Activated CD4-positive, alpha-beta T cell treated with anti-CD3 and anti-CD28 coated beads, Interleukin-2, amount 50 U/mL, for 48 hours (primary cell): ENCODE results near the gene F7.

Experiments used
- DNase-seq, 2 experiments: peaks; one replicate each; pipeline ENCODE4 v3.0.0-alpha.2; 2020

F7 gene

DNA sequence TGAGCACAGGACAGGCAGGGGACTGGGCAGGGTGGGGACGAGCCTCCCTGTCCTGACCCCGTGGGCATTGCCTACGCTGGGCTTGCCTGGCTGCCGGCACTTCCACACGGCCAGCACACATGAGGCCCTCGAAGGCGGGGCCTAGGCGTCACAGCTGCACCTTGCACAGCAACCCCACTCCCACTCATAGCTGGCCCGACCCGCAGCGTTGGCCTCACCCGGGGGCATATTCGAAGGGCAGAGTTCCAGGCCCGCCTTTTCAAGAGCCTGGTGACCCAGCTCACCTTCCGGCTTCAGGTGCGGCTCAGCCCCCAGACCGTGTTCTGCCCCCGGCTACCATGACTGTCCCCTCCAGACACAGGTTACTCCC, 36.0 kb downstream of the F7 start:
- no peak for DNase-seq

DNA sequence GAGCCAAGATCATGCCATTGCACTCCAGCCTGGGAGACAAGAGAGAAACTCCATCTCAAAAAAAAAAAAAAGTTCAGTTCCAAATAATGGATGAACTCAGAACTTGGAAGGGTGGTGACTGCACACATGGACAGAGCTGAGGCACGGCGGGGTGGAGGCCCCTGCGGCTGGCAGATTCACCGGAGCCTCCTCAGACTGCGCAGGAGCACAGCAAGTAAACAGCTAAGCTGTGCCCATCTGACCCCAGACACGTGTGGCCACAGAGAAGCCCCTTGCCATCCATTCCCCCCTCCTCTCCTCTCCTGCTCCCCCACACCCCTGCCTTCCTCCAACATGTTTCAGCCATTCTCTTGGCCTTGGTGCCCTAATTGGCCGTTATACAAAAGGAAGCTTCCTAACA, 37.3 kb downstream of the F7 start:
- DNase-seq: no peak

GRCh38 chr13:113143466-113144254, 38.1 kb downstream of the F7 start:
- no peak for DNase-seq

DNA sequence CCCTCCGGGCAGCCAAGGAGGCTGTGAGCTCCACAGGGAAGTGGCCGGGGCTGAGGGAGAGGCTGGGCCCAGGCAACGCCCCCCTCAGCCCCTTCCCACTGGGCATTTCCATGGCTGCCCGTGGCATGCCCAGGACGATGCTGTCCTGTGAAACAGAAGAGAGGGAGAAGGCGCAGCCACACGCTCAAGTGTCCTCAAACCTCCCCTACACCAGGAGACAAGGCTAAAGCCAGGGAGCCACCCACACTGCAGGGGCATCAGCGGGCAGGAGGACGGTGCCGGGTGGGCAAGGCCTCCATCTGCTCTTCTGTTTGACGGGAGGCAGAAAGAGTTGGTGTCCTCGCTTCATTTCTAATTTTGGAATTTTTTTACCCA, 38.7 kb downstream of the F7 start:
- no peak for DNase-seq

DNA sequence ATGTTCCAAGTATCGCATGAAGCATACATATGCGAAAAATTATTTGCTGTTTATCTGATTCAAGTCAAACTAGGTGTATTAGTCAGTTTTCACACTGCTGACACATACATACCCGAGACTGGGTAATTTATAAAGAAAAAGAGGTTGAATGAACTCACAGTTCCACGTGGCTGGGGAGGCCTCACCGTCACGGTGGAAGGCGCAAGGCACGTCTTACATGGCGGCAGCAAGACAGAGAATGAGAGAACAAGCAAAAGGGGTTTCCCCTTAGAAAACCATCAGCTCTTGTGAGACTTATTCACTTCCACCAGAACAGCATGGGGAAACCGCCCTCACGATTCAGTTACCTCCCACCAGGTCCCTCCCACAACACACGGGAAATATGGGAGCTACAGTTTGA, 39.9 kb downstream of the F7 start:
- peak; percentile 62 to 66 for DNase-seq

DNA sequence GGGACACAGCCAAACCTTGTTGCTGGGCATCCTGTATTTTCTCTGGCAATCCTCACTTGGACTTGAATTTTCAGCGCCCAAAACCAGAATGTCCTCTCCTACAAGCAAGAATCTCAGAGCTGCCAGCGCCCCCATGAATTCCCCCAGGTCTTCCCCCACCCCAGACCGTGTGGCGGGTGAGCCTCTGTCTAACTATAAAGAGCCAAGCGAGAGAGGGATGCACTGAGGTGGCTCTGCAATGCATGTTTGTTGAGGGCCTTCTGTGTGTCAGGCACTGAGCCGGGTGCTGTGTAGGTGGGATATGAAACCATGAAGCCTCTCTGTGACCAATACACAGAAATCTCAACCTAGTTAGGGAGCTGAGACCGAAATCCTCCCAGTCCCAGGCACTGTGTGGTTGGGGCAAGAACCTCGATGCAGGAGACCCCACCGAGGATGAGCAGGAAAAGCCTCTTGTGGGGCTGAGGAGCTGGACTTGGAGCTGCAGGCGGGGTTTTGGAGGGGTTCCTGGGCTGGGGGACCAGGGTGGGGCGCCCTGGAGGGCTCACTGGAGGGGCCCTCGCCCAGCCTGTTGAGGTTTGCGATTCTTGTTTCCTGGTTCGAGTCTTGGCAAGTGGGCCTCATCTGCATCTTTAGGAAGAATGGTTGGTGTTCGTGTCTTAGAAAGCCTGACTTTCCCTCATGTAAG, 40.5 kb downstream of the F7 start:
- no peak for DNase-seq

DNA sequence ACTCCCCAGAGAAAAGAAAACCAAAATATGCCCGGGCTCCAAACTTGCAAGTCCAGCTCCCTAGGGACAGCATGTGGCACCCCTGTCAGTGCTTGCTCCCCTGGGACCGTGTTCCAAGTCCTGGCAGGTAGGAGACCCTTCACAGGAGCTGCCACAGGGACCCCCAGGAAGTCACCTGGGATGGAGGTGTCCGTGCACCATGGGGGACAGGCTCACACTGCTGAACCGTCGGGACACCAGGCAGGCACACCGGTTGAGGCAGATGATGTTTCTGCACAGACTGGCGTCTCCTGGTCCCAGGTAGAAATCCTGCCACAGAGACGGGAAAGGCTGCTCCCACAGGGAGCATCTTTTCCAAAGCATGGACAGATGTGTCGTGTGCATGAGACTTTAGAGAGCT, 41.2 kb downstream of the F7 start:
- no peak for DNase-seq

DNA sequence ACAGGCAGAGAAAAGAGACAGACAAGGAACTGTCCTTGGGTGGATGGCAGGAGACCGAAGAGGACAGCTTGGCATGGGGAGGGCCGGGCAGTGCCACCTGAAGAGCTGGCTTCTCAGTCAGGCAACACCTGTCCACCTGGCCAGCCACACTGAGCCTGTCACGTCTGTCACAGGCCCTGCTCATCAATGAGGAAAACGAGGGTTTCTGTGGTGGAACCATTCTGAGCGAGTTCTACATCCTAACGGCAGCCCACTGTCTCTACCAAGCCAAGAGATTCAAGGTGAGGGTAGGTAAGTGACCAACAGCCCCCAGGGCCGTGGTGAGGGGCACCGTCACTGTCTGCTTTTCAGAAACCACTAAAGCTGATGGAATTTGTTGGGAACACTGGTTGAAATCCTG, 41.6 kb downstream of the F7 start:
- DNase-seq: no peak

- DNase-seq: no peak
Measured at GRCh38 chr13:113148407-113148806, 42.8 kb downstream of the F7 start.

- DNase-seq: no peak
Measured at GRCh38 chr13:113148940-113149503, 43.4 kb downstream of the F7 start.

GRCh38 chr13:113149711-113150549, 44.3 kb downstream of the F7 start:
- DNase-seq: no peak

DNA sequence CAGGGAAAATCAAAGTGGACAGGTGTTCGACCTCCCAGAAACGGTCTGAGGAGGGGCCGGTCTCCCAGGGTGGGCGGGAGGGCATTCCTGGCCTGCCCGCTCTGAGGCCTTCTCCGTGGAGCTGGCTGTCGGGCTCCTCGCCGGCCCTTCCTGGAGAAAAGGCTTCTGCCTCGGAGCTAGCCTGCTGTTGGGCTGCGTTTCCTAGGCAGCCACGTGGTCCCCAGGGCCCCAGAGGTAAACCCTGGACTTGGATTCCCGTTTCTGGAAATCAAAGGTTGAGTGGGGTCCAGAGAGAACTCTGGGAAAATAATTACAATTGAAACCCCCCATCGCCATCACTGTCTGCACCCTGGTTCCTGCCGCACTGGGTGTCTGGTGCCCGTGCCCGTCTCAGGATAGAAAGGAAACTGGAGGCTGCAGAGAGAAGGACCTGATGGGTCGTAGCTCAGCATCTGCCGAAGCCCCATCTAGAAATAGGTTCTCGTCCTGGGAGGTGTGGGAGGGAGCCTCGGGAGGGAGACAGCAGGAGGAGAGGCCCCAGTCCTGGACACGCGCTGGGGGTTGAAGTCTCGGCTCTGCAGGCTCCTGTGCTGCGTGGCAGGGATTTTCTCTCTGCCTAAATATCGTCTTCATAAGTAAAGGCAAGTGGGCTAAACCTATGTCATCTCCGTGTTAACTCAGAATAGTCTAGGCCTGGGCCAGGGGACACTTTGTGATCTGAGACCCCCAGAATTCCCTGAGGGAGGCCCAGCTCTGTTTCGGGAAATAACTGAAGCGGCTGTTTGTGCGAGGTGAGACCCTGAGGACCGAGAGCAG, 45.2 kb downstream of the F7 start:
- no peak for DNase-seq

DNA sequence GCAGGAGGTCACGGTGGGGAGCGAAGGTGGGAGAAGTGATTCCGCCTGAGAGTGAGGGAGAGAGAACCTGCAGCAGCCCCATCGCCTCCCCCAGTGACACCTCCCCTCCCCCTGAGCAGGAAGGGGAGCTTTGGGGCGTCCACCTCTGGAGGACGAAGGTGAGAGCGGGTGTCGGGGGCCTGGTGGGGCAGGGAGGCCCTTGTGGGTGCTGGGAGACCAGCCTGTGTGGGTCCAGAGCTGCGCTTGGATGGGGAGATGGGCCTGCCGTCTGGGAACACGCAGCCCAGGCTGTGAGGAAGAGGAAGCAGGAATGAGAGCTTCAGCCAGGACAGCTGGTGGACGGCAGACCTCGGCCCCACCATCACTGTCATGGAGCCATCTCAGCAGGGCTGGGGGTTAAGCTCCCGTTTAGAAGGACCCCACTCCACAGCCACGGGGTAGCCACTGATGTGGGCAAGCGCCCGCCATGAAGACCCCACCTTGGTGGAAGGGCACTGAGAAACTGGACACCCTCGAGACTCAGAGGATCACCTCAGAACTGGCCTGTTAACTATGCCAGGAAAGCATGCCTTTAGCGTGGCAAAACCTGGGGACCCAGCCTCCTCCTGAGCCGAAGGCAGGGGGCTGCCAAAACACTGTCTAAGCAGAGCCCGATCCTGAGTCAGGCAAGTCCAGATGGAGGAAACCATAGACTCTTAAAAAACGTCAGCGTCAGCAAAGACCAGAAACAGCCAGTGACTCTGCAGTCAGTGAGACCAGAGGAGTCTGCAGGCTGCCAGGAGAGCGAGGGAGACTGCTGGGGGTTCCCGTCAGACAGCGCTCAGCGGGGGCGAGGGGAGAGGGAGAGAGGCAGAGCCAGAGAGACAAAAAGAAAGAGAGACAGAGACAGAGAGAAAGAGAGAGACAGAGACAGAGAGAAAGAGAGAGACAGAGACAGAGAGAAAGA, 46.4 kb downstream of the F7 start:
- no peak for DNase-seq

GRCh38 chr13:113152691-113152983, 47.0 kb downstream of the F7 start:
- DNase-seq: no peak

DNA sequence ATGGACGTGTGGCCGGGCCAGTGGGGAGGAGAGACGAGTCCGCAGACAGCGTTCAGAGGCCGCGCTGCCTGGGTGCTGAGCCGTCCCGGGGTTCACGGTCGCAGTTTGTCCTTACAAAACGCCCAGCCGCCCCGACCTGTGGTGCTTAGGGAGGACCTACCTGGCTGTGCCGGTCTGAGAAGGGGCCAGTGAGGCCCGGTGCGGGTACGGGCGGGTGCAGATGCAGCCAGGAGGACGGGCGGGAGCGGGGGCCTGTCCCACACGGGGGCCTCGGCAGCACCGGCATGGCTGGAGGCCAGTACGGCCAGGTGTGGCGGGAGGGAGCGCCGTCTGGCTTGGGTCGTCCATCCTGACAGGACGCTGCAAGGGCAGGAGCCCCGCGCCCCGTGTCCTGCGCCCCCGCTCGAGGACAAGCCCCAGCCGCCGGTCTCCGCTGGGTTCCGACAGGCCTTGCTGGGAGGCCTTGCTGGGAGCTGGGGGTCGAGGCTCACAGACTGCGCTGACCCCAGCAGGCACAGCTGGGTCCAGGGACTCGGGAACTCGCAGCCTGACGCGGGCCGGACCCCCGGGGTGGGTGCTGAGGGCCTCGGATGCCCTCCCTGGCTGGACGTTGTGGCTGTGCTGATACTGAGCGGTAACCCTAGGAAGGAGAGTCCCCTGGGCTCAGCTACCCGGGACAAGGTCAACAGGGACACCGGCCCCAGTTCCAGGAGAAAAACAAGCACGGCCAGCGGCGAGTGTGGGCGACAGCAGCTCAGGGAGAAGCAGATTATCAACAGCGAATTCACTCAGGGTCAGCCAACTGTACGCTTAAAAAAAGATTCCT, 47.6 kb downstream of the F7 start:
- peak in 1 of 2 experiments; percentile 27 for DNase-seq

GRCh38 chr13:113153810-113154748, 48.5 kb downstream of the F7 start:
- peak; percentile 53 to 57 for DNase-seq

- DNase-seq: no peak
Measured at GRCh38 chr13:113155201-113155600, 49.6 kb downstream of the F7 start.

- no peak for DNase-seq
Measured at GRCh38 chr13:113155982-113156655, 50.5 kb downstream of the F7 start.
